Gastrocnemius medialis (tissue), 4 donors: ENCODE data around the gene AUNIP. TPM values are rescaled to one million over a fixed set of nuclear protein-coding genes. Genes with fewer than 3 reads are reported as not detected.

ENCODE experiments used
- ATAC-seq, 2 donors: fragments of 150-250 bp; one replicate each; pipeline ENCODE4 v1.9.1; 2016
- DNase-seq, 2 donors: peaks; one replicate each; pipeline ENCODE4 v3.0.0-alpha.2; 2019
- H3K27ac ChIP-seq, 4 donors: fragments of 200-600 bp; sonication (generic); 1 replicate in 1 of 4; 2 replicates in 3 of 4; pipeline ENCODE4 v1.5.1; 2016 to 2018; ENCODE audit warnings: mild to moderate bottlenecking in 2 of 4, moderate library complexity in 1 of 4
- H3K27me3 ChIP-seq, 3 donors: fragments of 200-600 bp; sonication (generic) in 2 of 3; 1 replicate in 1 of 3; 2 replicates in 2 of 3; pipeline versions ENCODE4 v1.5.1 to v1.6.0; 2016 to 2019; ENCODE audit warnings: mild to moderate bottlenecking in 1 of 3, moderate library complexity in 1 of 3
- H3K36me3 ChIP-seq, 2 donors: fragments of 200-600 bp; sonication (generic) in 1 of 2; one replicate each; pipeline ENCODE4 v1.5.1; 2017 to 2018
- H3K4me1 ChIP-seq, 2 donors: fragments of 200-600 bp; sonication (generic) in 1 of 2; one replicate each; pipeline ENCODE4 v1.5.1; 2016 to 2017; ENCODE audit warnings: mild to moderate bottlenecking in 2 of 2
- H3K4me3 ChIP-seq, 4 donors: fragments of 200-600 bp; sonication (generic) in 3 of 4; 1 replicate in 1 of 4; 2 replicates in 3 of 4; pipeline ENCODE4 v1.5.1; 2016 to 2019; ENCODE audit warnings: mild to moderate bottlenecking in 2 of 4
- H3K9me3 ChIP-seq, 3 donors: fragments of 200-600 bp; sonication (generic) in 2 of 3; 1 replicate in 1 of 3; 2 replicates in 2 of 3; pipeline ENCODE4 v1.5.1; 2016 to 2019
- CTCF ChIP-seq, 5 experiments: fragments of 450-650 bp in 3 of 5; fragments of 200-600 bp in 2 of 5; sonication (generic) in 2 of 5; IDR thresholded peaks in 4 of 5; conservative IDR thresholded peaks in 1 of 5; 1 replicate in 4 of 5; 2 replicates in 1 of 5; pipeline ENCODE4 v1.5.1; 2016 to 2019; ENCODE audit warnings: antibody characterized with exemption in 5 of 5, mild to moderate bottlenecking in 3 of 5, moderate library complexity in 3 of 5
- POLR2A ChIP-seq, 2 donors: fragments of 450-650 bp; IDR thresholded peaks; one replicate each; pipeline ENCODE4 v1.6.1; 2017; ENCODE audit warnings: antibody characterized with exemption in 2 of 2, mild to moderate bottlenecking in 2 of 2, moderate library complexity in 2 of 2
- in situ Hi-C, 4 donors: fragments of 200-750 bp; cut with MboI; loops; one replicate each; pipeline versions ENCODE4 v1.15.0 to v1.8.0; 2017; ENCODE audit warnings: low sequenced_read_pairs in 4 of 4
- intact Hi-C: fragments of 100-400 bp; cut with DNase I; formaldehyde crosslinking; loops from one replicate; pipeline ENCODE4 v1.15.1; 2023; ENCODE audit warnings: low total_unique reads
- total RNA-seq, 4 donors: library from RNA; depleted of rRNA; stranded (reverse); fragments of >200 nt; gene quantifications; one replicate each; pipeline versions ENCODE4 v1.1.0 to v1.2.3, GENCODE V29; 2016

Gene AUNIP
- total RNA-seq, 4 donors from 2014 or later = not detected

GRCh38 chr1:25821112-25821476 is 38.2 kb downstream of the AUNIP start:
- in situ Hi-C loops = no loop called here
- intact Hi-C loops = loop anchor here (5.0 kb wide), 1 partner anchor 176 kb away; the partner anchor contains the start of gene PAFAH2
- peak overlapping the region; percentile 86 to 95 (median 88) for H3K4me3 ChIP-seq
- peaks cover 0 to 9% of the 10 kb centered on the region in 2 donors for H3K36me3 ChIP-seq
- H3K4me1 ChIP-seq = peaks cover 36 to 58% of the 10 kb centered on the region in 2 donors
- ATAC-seq (no peak), DNase-seq (no peak)
- no peaks in the 10 kb centered on the region for H3K9me3 ChIP-seq
- peak overlapping the region; percentile 93 to 99 (median 96) for H3K27ac ChIP-seq
- no peaks in the 10 kb centered on the region for H3K27me3 ChIP-seq
- TF ChIP-seq CTCF (IDR thresholded peaks at IDR 0.05 in 4 of 5, conservative IDR thresholded peaks at IDR 0.05 in 1 of 5) = no peak
- no peak for TF ChIP-seq POLR2A (IDR thresholded peaks at IDR 0.05)

GRCh38 chr1:25820247-25821111 is 38.8 kb downstream of the AUNIP start:
- Histone ChIP-seq H3K27me3 (no peaks in the 10 kb centered on the region), H3K36me3 (peaks cover 0 to 15% of the 10 kb centered on the region in 2 donors), H3K27ac (peak overlapping the region; percentile 93 to 99 (median 96)), H3K4me1 (peaks cover 33 to 53% of the 10 kb centered on the region in 2 donors), H3K9me3 (no peaks in the 10 kb centered on the region), H3K4me3 (peak overlapping the region; percentile 86 to 95 (median 88))
- DNase-seq (peak in 1 of 2 donors; percentile 61), ATAC-seq (peak; percentile 41 to 51)
- TF ChIP-seq CTCF (IDR thresholded peaks at IDR 0.05 in 4 of 5, conservative IDR thresholded peaks at IDR 0.05 in 1 of 5) = no peak
- TF ChIP-seq POLR2A (IDR thresholded peaks at IDR 0.05) = peak in 1 of 2 donors; percentile 26
- intact Hi-C loops (loop anchor here (5.0 kb wide), 1 partner anchor 177 kb away; the partner anchor contains the start of gene PAFAH2), in situ Hi-C loops (no loop called here)

GRCh38 chr1:25819491-25820246 is 39.6 kb downstream of the AUNIP start, which contains the start of gene MTFR1L:
TSS of gene MTFR1L (plus strand) at chr1:25819954. CDS start at chr1:25823105, 3,151 bp downstream.
- peaks cover 0 to 23% of the 10 kb centered on the region in 2 donors for H3K36me3 ChIP-seq
- intact Hi-C loops (loop anchor here (5.0 kb wide), 1 partner anchor 178 kb away; the partner anchor contains the start of gene PAFAH2), in situ Hi-C loops (no loop called here)
- H3K4me1 ChIP-seq = peaks cover 33 to 49% of the 10 kb centered on the region in 2 donors
- H3K4me3 ChIP-seq = peak within 1 kb of the TSS; percentile 86 to 95 (median 88)
- no peaks in the 10 kb centered on the region for H3K9me3 ChIP-seq
- H3K27me3 ChIP-seq = no peaks in the 10 kb centered on the region
- ATAC-seq = peak; percentile 80 to 81
- peak within 1 kb of the TSS; percentile 93 to 99 (median 96) for H3K27ac ChIP-seq
- TF ChIP-seq CTCF (IDR thresholded peaks at IDR 0.05 in 4 of 5, conservative IDR thresholded peaks at IDR 0.05 in 1 of 5) = no peak
- TF ChIP-seq POLR2A (IDR thresholded peaks at IDR 0.05) = peak; percentile 93 to 94
- DNase-seq = peak; percentile 82 to 83

- Histone ChIP-seq H3K27ac (peak overlapping the region; percentile 39 to 99 (median 96)), H3K4me1 (peaks cover 30 to 43% of the 10 kb centered on the region in 2 donors)
- intact Hi-C loops = no loop called here
Measured at GRCh38 chr1:25818569-25818968, 40.7 kb downstream of the AUNIP start.

More at GRCh38 chr1:25818569-25818968, 40.7 kb downstream of the AUNIP start:
- no peaks in the 10 kb centered on the region for H3K27me3 ChIP-seq
- DNase-seq (peak in 1 of 2 donors; percentile 11), ATAC-seq (no peak)
- H3K9me3 ChIP-seq = no peaks in the 10 kb centered on the region
- TF ChIP-seq POLR2A (IDR thresholded peaks at IDR 0.05) (no peak), CTCF (IDR thresholded peaks at IDR 0.05 in 4 of 5, conservative IDR thresholded peaks at IDR 0.05 in 1 of 5) (no peak)
- in situ Hi-C loops = no loop called here
- H3K4me3 ChIP-seq = peak overlapping the region in 3 of 4 donors; percentile 86 to 95 (median 86)
- H3K36me3 ChIP-seq = peaks cover 0 to 34% of the 10 kb centered on the region in 2 donors
